H9 (cell line): Measurements from ENCODE around the gene RUNX2. TPM values are rescaled to one million over a fixed set of nuclear protein-coding genes. Genes with fewer than 3 reads are reported as not detected.

ENCODE experiments used
- DNase-seq: peaks from one replicate; pipeline ENCODE4 v3.0.0-alpha.2; 2017
- H2AFZ ChIP-seq: one replicate; pipeline ENCODE4 v1.6.1; 2013; ENCODE audit warnings: mild to moderate bottlenecking, low read length, control low read depth, moderate library complexity
- H2AK5ac ChIP-seq: 2 replicates; pipeline ENCODE4 v1.6.1; 2013; ENCODE audit warnings: low read length, control low read depth, mixed read lengths; ENCODE audit not compliant: insufficient read length
- H2BK120ac ChIP-seq: one replicate; pipeline ENCODE4 v1.6.1; 2013; ENCODE audit warnings: low read depth, mild to moderate bottlenecking, low read length, control low read depth, inconsistent platforms; ENCODE audit not compliant: poor library complexity, severe bottlenecking
- H2BK12ac ChIP-seq: 2 replicates; pipeline ENCODE4 v1.6.1; 2013; ENCODE audit warnings: low read length, control low read depth, mixed read lengths, low read depth; ENCODE audit not compliant: insufficient read length
- H2BK15ac ChIP-seq: 2 replicates; pipeline ENCODE4 v1.6.1; 2013; ENCODE audit warnings: low read depth, low read length, control low read depth
- H2BK20ac ChIP-seq: one replicate; pipeline ENCODE4 v1.6.1; 2013; ENCODE audit warnings: low read depth, mild to moderate bottlenecking, low read length, control low read depth, inconsistent platforms; ENCODE audit not compliant: poor library complexity, severe bottlenecking
- H2BK5ac ChIP-seq: 2 replicates; pipeline ENCODE4 v1.6.1; 2013; ENCODE audit warnings: low read length, control low read depth, mixed read lengths; ENCODE audit not compliant: insufficient read length
- H3K14ac ChIP-seq: 2 replicates; pipeline ENCODE4 v1.6.1; 2013; ENCODE audit warnings: low read length, control low read depth; ENCODE audit not compliant: insufficient read depth
- H3K18ac ChIP-seq: 2 replicates; pipeline ENCODE4 v1.6.1; 2013; ENCODE audit warnings: low read depth, mild to moderate bottlenecking, mixed read lengths, low read length, control low read depth; ENCODE audit not compliant: insufficient read length
- H3K23ac ChIP-seq: 2 replicates; pipeline ENCODE4 v1.6.1; 2013; ENCODE audit warnings: low read length, control low read depth, mixed read lengths, low read depth; ENCODE audit not compliant: insufficient read length
- H3K23me2 ChIP-seq: 2 replicates; pipeline ENCODE4 v1.6.1; 2013; ENCODE audit warnings: low read depth, mild to moderate bottlenecking, mixed read lengths, low read length, control low read depth; ENCODE audit not compliant: insufficient read length, poor library complexity, severe bottlenecking
- H3K27ac ChIP-seq: 2 replicates; pipeline ENCODE4 v1.5.1; 2013; ENCODE audit warnings: low read length, control low read depth, mixed read lengths, low read depth; ENCODE audit not compliant: insufficient read length
- H3K27me3 ChIP-seq: 2 replicates; pipeline ENCODE4 v1.6.1; 2013; ENCODE audit warnings: low read length, control low read depth, inconsistent platforms; ENCODE audit not compliant: insufficient read depth
- H3K4ac ChIP-seq: 2 replicates; pipeline ENCODE4 v1.6.1; 2013; ENCODE audit warnings: low read depth, mild to moderate bottlenecking, control low read depth, inconsistent platforms, low read length, moderate library complexity
- H3K4me1 ChIP-seq: 2 replicates; pipeline ENCODE4 v1.6.1; 2013; ENCODE audit warnings: low read length, control low read depth, inconsistent platforms; ENCODE audit not compliant: insufficient read depth
- H3K4me2 ChIP-seq: 2 replicates; pipeline ENCODE4 v1.6.1; 2013; ENCODE audit warnings: low read length, control low read depth, mixed read lengths; ENCODE audit not compliant: insufficient read length, insufficient read depth
- H3K56ac ChIP-seq: 2 replicates; pipeline ENCODE4 v1.6.1; 2013; ENCODE audit warnings: low read depth, mild to moderate bottlenecking, mixed read lengths, low read length, control low read depth; ENCODE audit not compliant: insufficient read length
- H3K79me1 ChIP-seq: 2 replicates; pipeline ENCODE4 v1.6.1; 2013; ENCODE audit warnings: low read depth, mild to moderate bottlenecking, moderate library complexity, low read length, control low read depth, inconsistent platforms; ENCODE audit not compliant: insufficient read depth, poor library complexity, severe bottlenecking
- H3K79me2 ChIP-seq: 2 replicates; pipeline ENCODE4 v1.6.1; 2013; ENCODE audit warnings: low read length, control low read depth, inconsistent platforms; ENCODE audit not compliant: insufficient read depth
- H3K9ac ChIP-seq: 2 replicates; pipeline ENCODE4 v1.6.1; 2013; ENCODE audit warnings: low read length, control low read depth, mixed read lengths; ENCODE audit not compliant: insufficient read length; ENCODE audit errors: extremely low read depth
- H3K9me3 ChIP-seq: one replicate; pipeline ENCODE4 v1.6.1; 2013; ENCODE audit warnings: low read depth, low read length, inconsistent platforms; ENCODE audit not compliant: control insufficient read depth
- H3T11ph ChIP-seq: one replicate; pipeline ENCODE4 v1.6.1; 2013; ENCODE audit warnings: mild to moderate bottlenecking, low read length, control low read depth, inconsistent platforms
- H4K20me1 ChIP-seq: one replicate; pipeline ENCODE4 v1.6.1; 2013; ENCODE audit not compliant: control insufficient read depth, insufficient read length, insufficient read depth
- H4K5ac ChIP-seq: 2 replicates; pipeline ENCODE4 v1.6.1; 2013; ENCODE audit warnings: low read depth, mild to moderate bottlenecking, mixed read lengths, low read length, control low read depth; ENCODE audit not compliant: insufficient read length
- H4K8ac ChIP-seq: replicated peaks from 2 replicates; pipeline ENCODE4 v1.6.1; 2013; ENCODE audit warnings: low read length, control low read depth, mixed read lengths, low read depth; ENCODE audit not compliant: insufficient read length
- H4K91ac ChIP-seq: 2 replicates; pipeline ENCODE4 v1.6.1; 2013; ENCODE audit warnings: low read depth, mild to moderate bottlenecking, moderate library complexity, mixed read lengths, low read length, control low read depth; ENCODE audit not compliant: insufficient read length
- H3K27ac Mint-ChIP-seq, 3 experiments: 2 replicates in 2 of 3; 3 replicates in 1 of 3; pipeline ENCODE4 v1.8.0; 2020 to 2021; ENCODE audit warnings: mixed read lengths in 3 of 3, mild to moderate bottlenecking in 1 of 3, moderate library complexity in 1 of 3
- H3K27me3 Mint-ChIP-seq: 2 replicates; pipeline ENCODE4 v1.8.0; 2021; ENCODE audit warnings: low read depth, mild to moderate bottlenecking, moderate library complexity, mixed read lengths
- H3K36me3 Mint-ChIP-seq, 3 experiments: 2 replicates in 2 of 3; 3 replicates in 1 of 3; pipeline ENCODE4 v1.8.0; 2020 to 2021; ENCODE audit warnings: low read depth in 3 of 3, mixed read lengths in 3 of 3; ENCODE audit not compliant: insufficient read depth in 1 of 3
- H3K4me1 Mint-ChIP-seq, 2 experiments: 2 replicates each; pipeline ENCODE4 v1.8.0; 2020; ENCODE audit warnings: mixed read lengths in 2 of 2
- H3K4me3 Mint-ChIP-seq, 2 experiments: 2 replicates in 1 of 2; 3 replicates in 1 of 2; pipeline ENCODE4 v1.8.0; 2020 to 2021; ENCODE audit warnings: mild to moderate bottlenecking in 2 of 2, mixed read lengths in 2 of 2, moderate library complexity in 1 of 2
- H3K9me3 Mint-ChIP-seq, 2 experiments: 2 replicates in 1 of 2; 3 replicates in 1 of 2; pipeline ENCODE4 v1.8.0; 2020; ENCODE audit warnings: mild to moderate bottlenecking in 2 of 2, mixed read lengths in 2 of 2, moderate library complexity in 1 of 2
- CTCF ChIP-seq: fragments of 200-600 bp; sonication (generic); conservative IDR thresholded peaks from 3 replicates; pipeline ENCODE4 v1.8.0; 2021; ENCODE audit warnings: antibody characterized with exemption, mild to moderate bottlenecking
- WGBS: extraction: QIAGEN DNeasy Blood & Tissue Kit; methylation state at CpG from one replicate; pipeline ENCODE4 v1.1.7; 2013; ENCODE audit warnings: missing lambda C conversion rate, low lambda C conversion rate, mixed read lengths; ENCODE audit not compliant: insufficient read length; ENCODE audit errors: extremely low coverage; 5-methylcytosine and 5-hydroxymethylcytosine counted together
- total RNA-seq: library from RNA; stranded (reverse); gene quantifications from 2 replicates; pipeline ENCODE4 v1.2.1, GENCODE V29; 2021

The RUNX2 gene
- total RNA-seq, 1 experiment from 2014 or later = 0.15 TPM

GRCh38 chr6:45422503-45423110 is 94.5 kb downstream of the RUNX2 start:
- peak overlapping the region; percentile 92 for H3K4me2 ChIP-seq
- Mint-ChIP-seq H3K9me3 (no peaks in the 10 kb centered on the region; a peak in 1 of 5 replicates), H3K27ac (no peak overlapping the region; a peak in 1 of 7 replicates), H3K4me3 (peak overlapping the region; percentile 80 to 97), H3K36me3 (no peaks in the 10 kb centered on the region), H3K27me3 (peaks cover 85% of the 10 kb centered on the region), H3K4me1 (peaks cover 30 to 31% of the 10 kb centered on the region in 2 experiments)
- DNase-seq = peak; percentile 68
- H3K9me3 ChIP-seq = no peaks in the 10 kb centered on the region
- no peak overlapping the region for H3K9ac ChIP-seq
- H3K4ac ChIP-seq = no peak overlapping the region
- no peaks in the 10 kb centered on the region for H4K20me1 ChIP-seq
- H3K27me3 ChIP-seq = peaks cover 31% of the 10 kb centered on the region; the same call in 1 of the 2 replicates
- no peak overlapping the region for H4K91ac ChIP-seq
- WGBS = no CpG with 5 or more reads among the region's 55 CpGs
- H3K27ac ChIP-seq = no peak overlapping the region
- no peaks in the 10 kb centered on the region for H3K4me1 ChIP-seq
- no peak overlapping the region for H3K56ac ChIP-seq
- H3K14ac ChIP-seq = no peak overlapping the region; the same call in 1 of the 2 replicates
- H3K79me1 ChIP-seq = no peaks in the 10 kb centered on the region
- H3K23me2 ChIP-seq = peaks cover 32% of the 10 kb centered on the region
- H2BK5ac ChIP-seq = no peak overlapping the region
- H2BK20ac ChIP-seq = no peak overlapping the region
- TF ChIP-seq CTCF = no peak
- no peak overlapping the region for H2AFZ ChIP-seq
- no peak overlapping the region for H2AK5ac ChIP-seq
- no peaks in the 10 kb centered on the region for H3K79me2 ChIP-seq
- no peak overlapping the region for H4K8ac ChIP-seq
- H2BK12ac ChIP-seq = no peak overlapping the region
- no peak overlapping the region for H3K18ac ChIP-seq
- no peak overlapping the region for H3T11ph ChIP-seq
- no peak overlapping the region for H4K5ac ChIP-seq
- H2BK120ac ChIP-seq = no peak overlapping the region
- H2BK15ac ChIP-seq = no peak overlapping the region
- H3K23ac ChIP-seq = no peak overlapping the region
